SK-N-SH treated with all-trans-retinoic acid at 6 μM for 48 hours (cell line): Measurements from ENCODE around the gene AIP.

Source experiments
- ARNTL ChIP-seq: fragments of 450-650 bp; formaldehyde crosslinking; IDR thresholded peaks from 2 replicates; pipeline ENCODE4 v1.5.0; 2020; ENCODE audit warnings: low read depth, mild to moderate bottlenecking, moderate library complexity, borderline replicate concordance
- BACH2 ChIP-seq: fragments of 250-450 bp; sonication (Bioruptor Pico); IDR thresholded peaks from 2 replicates; pipeline ENCODE4 v1.9.0; 2021; ENCODE audit warnings: mild to moderate bottlenecking, borderline replicate concordance
- PATZ1 ChIP-seq: fragments of 250-450 bp; sonication (Bioruptor Pico); IDR thresholded peaks from 2 replicates; pipeline ENCODE4 v1.8.0; 2020; ENCODE audit warnings: mild to moderate bottlenecking, moderate library complexity, borderline replicate concordance
- PPARA ChIP-seq: fragments of 250-450 bp; sonication (Bioruptor Pico); IDR thresholded peaks from 2 replicates; pipeline ENCODE4 v1.5.0; 2020; ENCODE audit warnings: mild to moderate bottlenecking, borderline replicate concordance
- TCF4 ChIP-seq: fragments of 250-450 bp; sonication (Bioruptor Pico); IDR thresholded peaks from 2 replicates; pipeline ENCODE4 v1.8.0; 2021; ENCODE audit warnings: mild to moderate bottlenecking, moderate library complexity, borderline replicate concordance
- TSHZ2 ChIP-seq: fragments of 250-450 bp; sonication (Bioruptor Pico); IDR thresholded peaks from 2 replicates; pipeline ENCODE4 v1.5.0; 2020; ENCODE audit warnings: mild to moderate bottlenecking, moderate library complexity
- ZC3H10 ChIP-seq: fragments of 250-450 bp; sonication (Bioruptor Pico); IDR thresholded peaks from 2 replicates; pipeline ENCODE4 v1.5.1; 2021; ENCODE audit warnings: mild to moderate bottlenecking, moderate library complexity
- ZNF565 ChIP-seq: fragments of 450-650 bp; formaldehyde crosslinking; conservative IDR thresholded peaks from 2 replicates; pipeline ENCODE4 v1.5.0; 2020; ENCODE audit warnings: low read depth, mild to moderate bottlenecking, moderate library complexity

- no peak for TF ChIP-seq ARNTL (CRISPR knock-in tag)
- no peak for TF ChIP-seq TCF4 (CRISPR knock-in tag)
- TF ChIP-seq PATZ1 (CRISPR knock-in tag), result no peak
- no peak for TF ChIP-seq TSHZ2 (CRISPR knock-in tag)
- no peak for TF ChIP-seq BACH2 (CRISPR knock-in tag)
- no peak for TF ChIP-seq PPARA
- no peak for TF ChIP-seq ZC3H10 (CRISPR knock-in tag)
- TF ChIP-seq ZNF565 (CRISPR knock-in tag), result no peak
Observed at GRCh38 chr11:67492069-67492727, 9.4 kb downstream of the AIP start.
